ENCODE results near the gene CHD5.

CHD5 gene

GRCh38 chr1:6174621-6175410, 5.3 kb downstream of the CHD5 start:
- DNase-seq = no peak

- no peak for DNase-seq
Observed at GRCh38 chr1:6172549-6172948, 7.6 kb downstream of the CHD5 start.

GRCh38 chr1:6171548-6172124, 8.5 kb downstream of the CHD5 start:
- DNase-seq = no peak

GRCh38 chr1:6170742-6171201, 9.3 kb downstream of the CHD5 start:
- peak in 10 of 51 donors; percentile 17 to 38 (median 26) for DNase-seq

GRCh38 chr1:6170116-6170741, 9.9 kb downstream of the CHD5 start:
- no peak for DNase-seq

- no peak for DNase-seq
Observed at GRCh38 chr1:6168947-6169586, 11.1 kb downstream of the CHD5 start.

GRCh38 chr1:6167391-6168303, 12.5 kb downstream of the CHD5 start:
- DNase-seq = peak in 1 of 51 donors; percentile 60

GRCh38 chr1:6166655-6167390, 13.3 kb downstream of the CHD5 start:
- DNase-seq = no peak

- DNase-seq = no peak
Observed at GRCh38 chr1:6166221-6166620, 13.9 kb downstream of the CHD5 start.

- no peak for DNase-seq
Observed at GRCh38 chr1:6165441-6165985, 14.6 kb downstream of the CHD5 start.

GRCh38 chr1:6165027-6165426, 15.1 kb downstream of the CHD5 start:
- DNase-seq = no peak

GRCh38 chr1:6163973-6164617, 16.0 kb downstream of the CHD5 start:
- DNase-seq = peak in 1 of 51 donors; percentile 58

- DNase-seq = no peak
Observed at GRCh38 chr1:6163191-6163972, 16.7 kb downstream of the CHD5 start.

GRCh38 chr1:6162773-6163172, 17.3 kb downstream of the CHD5 start:
- peak in 1 of 51 donors; percentile 6 for DNase-seq

GRCh38 chr1:6162341-6162740, 17.8 kb downstream of the CHD5 start:
- no peak for DNase-seq

GRCh38 chr1:6158181-6158580, 21.9 kb downstream of the CHD5 start:
- no peak for DNase-seq

- DNase-seq = peak in 6 of 51 donors; percentile 13 to 69 (median 28)
Observed at GRCh38 chr1:6157528-6158174, 22.5 kb downstream of the CHD5 start.

- no peak for DNase-seq
Observed at GRCh38 chr1:6157132-6157527, 23.0 kb downstream of the CHD5 start.

All from hypothalamus (tissue), 51 donors.